Activated T-helper 1 cell treated with Interleukin-2 at 50 U/mL for 16 hours (primary cell): ENCODE measurements around the gene ZNF319.
A peak's percentile ranks its signal among the peaks of the same experiment; 100 is the strongest.
"Not testable (repeated sequence)": the region's sequence is repeated elsewhere in the genome, so short reads cannot be mapped to it uniquely, and the experiment has no call there.

Experiments used
- DNase-seq: peaks from one replicate; pipeline ENCODE4 v3.0.0-alpha.2; 2020; ENCODE audit warnings: low read depth

ZNF319 gene

GRCh38 chr16:58021661-58022551 is 21.4 kb upstream of the ZNF319 start:
- no peak for DNase-seq

- DNase-seq = no peak
Observed at GRCh38 chr16:58020628-58021521, 20.4 kb upstream of the ZNF319 start.

- DNase-seq = no peak
Observed at GRCh38 chr16:58019866-58020538, 19.5 kb upstream of the ZNF319 start.

GRCh38 chr16:58018803-58019202 is 18.3 kb upstream of the ZNF319 start:
- DNase-seq = no peak

- DNase-seq = no peak
Observed at GRCh38 chr16:58016840-58017446, 16.5 kb upstream of the ZNF319 start.

GRCh38 chr16:58013201-58013956 is 12.9 kb upstream of the ZNF319 start:
- no peak for DNase-seq

- DNase-seq = no peak
Observed at GRCh38 chr16:58012481-58012880, 12.0 kb upstream of the ZNF319 start.

GRCh38 chr16:58011652-58012051 is 11.2 kb upstream of the ZNF319 start:
- DNase-seq = no peak

GRCh38 chr16:58010886-58011285 is 10.4 kb upstream of the ZNF319 start:
- DNase-seq = no peak

- no peak for DNase-seq
Observed at GRCh38 chr16:58009856-58010416, 9.5 kb upstream of the ZNF319 start.

- DNase-seq = not testable (repeated sequence)
Observed at GRCh38 chr16:58004736-58005135, 4.3 kb upstream of the ZNF319 start.

GRCh38 chr16:58002936-58003335 is 2.5 kb upstream of the ZNF319 start:
- no peak for DNase-seq

GRCh38 chr16:58002416-58002800 is 1.9 kb upstream of the ZNF319 start:
- no peak for DNase-seq

- no peak for DNase-seq
Observed at GRCh38 chr16:58001781-58002415, 1.4 kb upstream of the ZNF319 start.

- peak; percentile 80 for DNase-seq
Observed at GRCh38 chr16:58000706-58001676, 519 bp upstream of the ZNF319 start, which contains the start of gene USB1. TSS of gene USB1 (plus strand) at chr16:58001407. CDS start at chr16:58001484, 77 bp downstream.

GRCh38 chr16:57999366-57999970 is 1.0 kb downstream of the ZNF319 start:
- no peak for DNase-seq

GRCh38 chr16:57998992-57999365 is 1.5 kb downstream of the ZNF319 start:
- DNase-seq = no peak

- peak; percentile 38 for DNase-seq
Observed at GRCh38 chr16:57998486-57998885, 2.0 kb downstream of the ZNF319 start.
